ENCODE measurements around the gene STK11. TPM values are rescaled to one million over a fixed set of nuclear protein-coding genes. Genes with fewer than 3 reads are reported as not detected.

The STK11 gene
- total RNA-seq, 5 donors from 2014 or later (not counting 1 experiment from before 2014, with no cell fraction given), result 70.2 to 115 (median 99.5) TPM

GRCh38 chr19:1214862-1215731, 9.5 kb downstream of the STK11 start:
- Mint-ChIP-seq H3K4me1 (peaks cover 25 to 30% (median 28%) of the 10 kb centered on the region in 3 donors), H3K4me3 (no peak overlapping the region), H3K27me3 (no peaks in the 10 kb centered on the region), H3K36me3 (peaks cover 8% of the 10 kb centered on the region), H3K27ac (no peak overlapping the region), H3K9me3 (no peaks in the 10 kb centered on the region)
- WGBS (ENCODE audit: insufficient coverage), result 96% methylated on average over 20 of the region's 26 CpGs
- H3K27ac ChIP-seq (ENCODE audit: low read length), result peak overlapping the region; percentile 74
- peaks cover 16 to 37% of the 10 kb centered on the region in 2 experiments for H3K4me1 ChIP-seq (ENCODE audit: control insufficient read depth in 1 of 2, extremely low read depth in 1 of 2, insufficient read depth in 2 of 2, low read length in 2 of 2)
- no peaks in the 10 kb centered on the region for H3K27me3 ChIP-seq (replicated peaks in 1 of 2; ENCODE audit: control insufficient read depth in 2 of 2, extremely low read depth in 1 of 2, insufficient read depth in 2 of 2, low read length in 1 of 2)
- ATAC-seq (replicated peaks in 1 of 4) (no peak), DNase-seq (no peak)
- CTCF ChIA-PET, result no interaction called here
- H3K9me3 ChIP-seq, result no peaks in the 10 kb centered on the region
- POLR2A ChIA-PET, result no interaction called here
- H3K36me3 ChIP-seq (ENCODE audit: control insufficient read depth in 2 of 2, extremely low read depth in 1 of 2, insufficient read depth in 1 of 2, low read length in 1 of 2), result peaks cover 8 to 21% of the 10 kb centered on the region in 2 donors
- no peak overlapping the region for H3K4me3 ChIP-seq (ENCODE audit: control insufficient read depth in 1 of 2, extremely low read depth in 1 of 2, low read length in 1 of 2)

DNA sequence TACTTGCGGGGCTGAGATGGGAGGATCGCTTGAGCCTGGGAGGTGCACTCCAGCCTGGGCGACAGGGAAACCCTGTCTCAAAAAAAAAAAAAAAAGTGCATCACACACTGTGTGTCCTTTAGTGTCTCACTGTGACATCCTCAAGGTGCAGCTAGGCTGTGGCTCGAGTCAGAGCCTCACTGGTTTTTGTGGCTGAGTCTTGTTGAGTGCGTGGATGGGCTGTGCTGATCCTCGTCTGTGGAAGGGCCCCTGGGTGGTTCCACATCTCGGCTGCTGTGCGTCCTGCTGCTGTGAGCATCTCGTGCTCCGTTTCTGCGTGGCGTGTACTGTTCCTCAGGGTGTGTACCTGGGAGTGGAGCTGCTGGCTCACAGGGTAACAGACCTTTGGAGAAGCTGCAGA, 11.2 kb downstream of the STK11 start:
- Mint-ChIP-seq H3K4me3 (no peak overlapping the region), H3K4me1 (peaks cover 15 to 20% (median 20%) of the 10 kb centered on the region in 3 donors), H3K27me3 (no peaks in the 10 kb centered on the region), H3K36me3 (peaks cover 8% of the 10 kb centered on the region), H3K9me3 (no peaks in the 10 kb centered on the region), H3K27ac (no peak overlapping the region)
- Histone ChIP-seq H3K9me3 (no peaks in the 10 kb centered on the region), H3K27ac (ENCODE audit: low read length) (no peak overlapping the region), H3K4me1 (ENCODE audit: control insufficient read depth in 1 of 2, extremely low read depth in 1 of 2, insufficient read depth in 2 of 2, low read length in 2 of 2) (peaks cover 11 to 25% of the 10 kb centered on the region in 2 experiments), H3K36me3 (ENCODE audit: control insufficient read depth in 2 of 2, extremely low read depth in 1 of 2, insufficient read depth in 1 of 2, low read length in 1 of 2) (peaks cover 16 to 35% of the 10 kb centered on the region in 2 donors), H3K4me3 (ENCODE audit: control insufficient read depth in 1 of 2, extremely low read depth in 1 of 2, low read length in 1 of 2) (no peak overlapping the region), H3K27me3 (replicated peaks in 1 of 2; ENCODE audit: control insufficient read depth in 2 of 2, extremely low read depth in 1 of 2, insufficient read depth in 2 of 2, low read length in 1 of 2) (no peaks in the 10 kb centered on the region)
- ATAC-seq (replicated peaks in 1 of 4) (no peak), DNase-seq (no peak)
- 81% methylated on average over 10 of the region's 12 CpGs for WGBS (ENCODE audit: insufficient coverage)
- ChIA-PET CTCF (interaction anchor here in 1 of 2 donors (0.5 kb wide), 1 partner anchor 12 kb away, joined by 4 read pairs; no protein-coding TSS in a partner anchor), POLR2A (interaction anchor here in 1 of 2 donors (0.7 kb wide), 1 partner anchor 1914 kb away, joined by 6 read pairs; no protein-coding TSS in a partner anchor)

DNA sequence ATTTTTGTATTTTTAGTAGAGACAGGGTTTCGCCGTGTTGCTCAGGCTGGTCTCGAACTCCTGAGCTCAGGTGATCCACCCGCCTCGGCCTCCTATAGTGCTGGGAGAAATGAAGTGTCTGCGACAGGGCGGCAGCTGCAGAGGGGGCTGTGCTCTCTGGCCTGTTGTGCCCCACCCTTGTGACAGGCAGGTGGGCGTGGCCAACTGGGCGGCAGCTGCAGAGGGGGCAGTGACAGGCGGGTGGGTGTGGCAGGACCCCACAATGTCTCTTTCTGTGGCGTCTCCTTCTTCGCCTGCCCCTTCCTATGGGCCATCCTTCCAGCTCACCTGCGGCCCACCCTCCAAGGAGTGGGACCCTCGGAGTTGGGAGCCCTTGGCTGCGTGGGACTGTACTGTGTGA, 11.8 kb downstream of the STK11 start:
- no peak overlapping the region for H3K27ac ChIP-seq (ENCODE audit: low read length)
- 91% methylated on average over 13 of the region's 15 CpGs for WGBS (ENCODE audit: insufficient coverage)
- DNase-seq (no peak), ATAC-seq (replicated peaks in 1 of 4) (no peak)
- peaks cover 16 to 39% of the 10 kb centered on the region in 2 donors for H3K36me3 ChIP-seq (ENCODE audit: control insufficient read depth in 2 of 2, extremely low read depth in 1 of 2, insufficient read depth in 1 of 2, low read length in 1 of 2)
- Mint-ChIP-seq H3K36me3 (peaks cover 8% of the 10 kb centered on the region), H3K9me3 (no peaks in the 10 kb centered on the region), H3K4me1 (peaks cover 14 to 19% (median 19%) of the 10 kb centered on the region in 3 donors), H3K27ac (peak overlapping the region in 1 of 2 donors; percentile 22), H3K4me3 (no peak overlapping the region), H3K27me3 (no peaks in the 10 kb centered on the region)
- peaks cover 11 to 23% of the 10 kb centered on the region in 2 experiments for H3K4me1 ChIP-seq (ENCODE audit: control insufficient read depth in 1 of 2, extremely low read depth in 1 of 2, insufficient read depth in 2 of 2, low read length in 2 of 2)
- ChIA-PET POLR2A (interaction anchor here in 1 of 2 donors (0.7 kb wide), 1 partner anchor 297 kb away, joined by 4 read pairs; no protein-coding TSS in a partner anchor), CTCF (interaction anchor here in 1 of 2 donors (0.5 kb wide), 1 partner anchor 13 kb away, joined by 4 read pairs; no protein-coding TSS in a partner anchor)
- H3K4me3 ChIP-seq (ENCODE audit: control insufficient read depth in 1 of 2, extremely low read depth in 1 of 2, low read length in 1 of 2), result no peak overlapping the region
- no peaks in the 10 kb centered on the region for H3K9me3 ChIP-seq
- no peaks in the 10 kb centered on the region for H3K27me3 ChIP-seq (replicated peaks in 1 of 2; ENCODE audit: control insufficient read depth in 2 of 2, extremely low read depth in 1 of 2, insufficient read depth in 2 of 2, low read length in 1 of 2)

DNA sequence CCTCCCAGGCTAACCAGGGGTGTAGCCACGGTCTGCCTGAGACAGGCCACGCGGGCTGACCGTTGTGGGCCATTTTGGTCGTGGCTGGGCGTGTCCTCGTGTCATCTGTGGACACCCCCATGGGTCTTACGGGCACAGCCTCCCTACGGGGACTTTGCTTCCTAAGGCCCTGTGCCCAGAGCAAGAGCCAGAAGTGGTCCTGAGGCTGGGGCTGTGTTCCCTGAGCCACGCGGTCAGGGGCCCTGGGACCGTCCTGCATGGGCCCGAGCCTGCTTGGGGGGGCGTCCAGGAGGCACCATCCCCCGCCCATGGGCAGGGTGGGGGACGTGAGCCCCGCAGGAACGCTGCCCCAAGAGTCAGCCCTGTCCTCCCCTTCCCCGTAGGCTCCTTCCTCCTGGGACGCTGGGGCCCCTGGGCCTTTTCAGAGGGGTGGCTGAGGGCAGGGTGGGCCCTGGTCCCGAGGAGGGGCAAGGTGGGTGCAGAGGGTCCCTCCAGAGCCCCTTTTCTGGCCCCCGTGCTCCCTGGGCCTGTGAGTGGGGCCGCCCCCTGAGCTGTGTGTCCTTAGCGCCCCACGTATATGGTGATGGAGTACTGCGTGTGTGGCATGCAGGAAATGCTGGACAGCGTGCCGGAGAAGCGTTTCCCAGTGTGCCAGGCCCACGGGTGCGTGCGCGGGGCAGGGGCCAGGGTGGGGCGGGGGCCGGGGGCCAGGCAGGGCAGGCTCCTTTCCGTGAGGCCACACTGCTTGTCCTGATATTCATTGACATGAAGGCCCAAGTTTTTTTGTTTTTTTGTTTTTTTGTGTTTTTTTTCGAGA, 13.4 kb downstream of the STK11 start:
- 96% methylated on average over 29 of the region's 37 CpGs for WGBS (ENCODE audit: insufficient coverage)
- Mint-ChIP-seq H3K27me3 (no peaks in the 10 kb centered on the region), H3K4me3 (no peak overlapping the region), H3K4me1 (peaks cover 4 to 10% (median 10%) of the 10 kb centered on the region in 3 donors), H3K36me3 (peaks cover under 1% of the 10 kb centered on the region), H3K27ac (no peak overlapping the region), H3K9me3 (no peaks in the 10 kb centered on the region)
- peaks cover 2 to 10% of the 10 kb centered on the region in 2 experiments for H3K4me1 ChIP-seq (ENCODE audit: control insufficient read depth in 1 of 2, extremely low read depth in 1 of 2, insufficient read depth in 2 of 2, low read length in 2 of 2)
- no peak overlapping the region for H3K27ac ChIP-seq (ENCODE audit: low read length)
- H3K27me3 ChIP-seq (replicated peaks in 1 of 2; ENCODE audit: control insufficient read depth in 2 of 2, extremely low read depth in 1 of 2, insufficient read depth in 2 of 2, low read length in 1 of 2), result no peaks in the 10 kb centered on the region
- no peak overlapping the region for H3K4me3 ChIP-seq (ENCODE audit: control insufficient read depth in 1 of 2, extremely low read depth in 1 of 2, low read length in 1 of 2)
- H3K9me3 ChIP-seq, result no peaks in the 10 kb centered on the region
- DNase-seq (no peak), ATAC-seq (replicated peaks in 1 of 4) (no peak)
- CTCF ChIA-PET, result no interaction called here
- POLR2A ChIA-PET, result no interaction called here
- peaks cover 21 to 50% of the 10 kb centered on the region in 2 donors for H3K36me3 ChIP-seq (ENCODE audit: control insufficient read depth in 2 of 2, extremely low read depth in 1 of 2, insufficient read depth in 1 of 2, low read length in 1 of 2)

GRCh38 chr19:1219786-1220476, 14.4 kb downstream of the STK11 start:
- no peak overlapping the region for H3K27ac Mint-ChIP-seq
- H3K27me3 Mint-ChIP-seq, result no peaks in the 10 kb centered on the region
- WGBS (ENCODE audit: insufficient coverage), result 95% methylated on average over 19 of the region's 19 CpGs
- Histone ChIP-seq H3K4me3 (ENCODE audit: control insufficient read depth in 1 of 2, extremely low read depth in 1 of 2, low read length in 1 of 2) (no peak overlapping the region), H3K9me3 (no peaks in the 10 kb centered on the region), H3K27ac (ENCODE audit: low read length) (no peak overlapping the region), H3K27me3 (replicated peaks in 1 of 2; ENCODE audit: control insufficient read depth in 2 of 2, extremely low read depth in 1 of 2, insufficient read depth in 2 of 2, low read length in 1 of 2) (no peaks in the 10 kb centered on the region), H3K4me1 (ENCODE audit: control insufficient read depth in 1 of 2, extremely low read depth in 1 of 2, insufficient read depth in 2 of 2, low read length in 2 of 2) (peaks cover under 1 to 2% of the 10 kb centered on the region in 2 experiments), H3K36me3 (ENCODE audit: control insufficient read depth in 2 of 2, extremely low read depth in 1 of 2, insufficient read depth in 1 of 2, low read length in 1 of 2) (peaks cover 26 to 56% of the 10 kb centered on the region in 2 donors)
- H3K4me3 Mint-ChIP-seq, result no peak overlapping the region
- H3K36me3 Mint-ChIP-seq, result no peaks in the 10 kb centered on the region
- no peaks in the 10 kb centered on the region for H3K9me3 Mint-ChIP-seq
- CTCF ChIA-PET, result no interaction called here
- POLR2A ChIA-PET, result no interaction called here
- peaks cover 0 to 5% (median 4%) of the 10 kb centered on the region in 3 donors for H3K4me1 Mint-ChIP-seq
- DNase-seq, result no peak
- no peak for ATAC-seq (replicated peaks in 1 of 4)

- ATAC-seq (replicated peaks in 1 of 4) (no peak), DNase-seq (no peak)
- H3K4me1 Mint-ChIP-seq, result peaks cover 0 to 5% (median 4%) of the 10 kb centered on the region in 3 donors
- CTCF ChIA-PET, result no interaction called here
- no peaks in the 10 kb centered on the region for H3K9me3 ChIP-seq
- 98% methylated on average over 28 of the region's 33 CpGs for WGBS (ENCODE audit: insufficient coverage)
- no peak overlapping the region for H3K4me3 ChIP-seq (ENCODE audit: control insufficient read depth in 1 of 2, extremely low read depth in 1 of 2, low read length in 1 of 2)
- POLR2A ChIA-PET, result no interaction called here
- H3K36me3 ChIP-seq (ENCODE audit: control insufficient read depth in 2 of 2, extremely low read depth in 1 of 2, insufficient read depth in 1 of 2, low read length in 1 of 2), result peaks cover 26 to 56% of the 10 kb centered on the region in 2 donors
- no peaks in the 10 kb centered on the region for H3K9me3 Mint-ChIP-seq
- H3K27ac Mint-ChIP-seq, result no peak overlapping the region
- H3K27me3 Mint-ChIP-seq, result no peaks in the 10 kb centered on the region
- H3K27ac ChIP-seq (ENCODE audit: low read length), result no peak overlapping the region
- no peak overlapping the region for H3K4me3 Mint-ChIP-seq
- H3K36me3 Mint-ChIP-seq, result no peaks in the 10 kb centered on the region
- H3K4me1 ChIP-seq (ENCODE audit: control insufficient read depth in 1 of 2, extremely low read depth in 1 of 2, insufficient read depth in 2 of 2, low read length in 2 of 2), result no peaks in the 10 kb centered on the region
- no peaks in the 10 kb centered on the region for H3K27me3 ChIP-seq (replicated peaks in 1 of 2; ENCODE audit: control insufficient read depth in 2 of 2, extremely low read depth in 1 of 2, insufficient read depth in 2 of 2, low read length in 1 of 2)
Measured at GRCh38 chr19:1220477-1220930, 14.9 kb downstream of the STK11 start.

Measured in T-cell (primary cell).